ENCODE data around the gene NAPG. TPM values are rescaled to one million over a fixed set of nuclear protein-coding genes. Genes with fewer than 3 reads are reported as not detected.

The NAPG gene
- total and polyA plus RNA-seq, 10 of the 15 experiments (the other 5 are each of a cell fraction or from before 2014, with no cell fraction given), result 20.5 to 34.8 (median 24.0) TPM

DNA sequence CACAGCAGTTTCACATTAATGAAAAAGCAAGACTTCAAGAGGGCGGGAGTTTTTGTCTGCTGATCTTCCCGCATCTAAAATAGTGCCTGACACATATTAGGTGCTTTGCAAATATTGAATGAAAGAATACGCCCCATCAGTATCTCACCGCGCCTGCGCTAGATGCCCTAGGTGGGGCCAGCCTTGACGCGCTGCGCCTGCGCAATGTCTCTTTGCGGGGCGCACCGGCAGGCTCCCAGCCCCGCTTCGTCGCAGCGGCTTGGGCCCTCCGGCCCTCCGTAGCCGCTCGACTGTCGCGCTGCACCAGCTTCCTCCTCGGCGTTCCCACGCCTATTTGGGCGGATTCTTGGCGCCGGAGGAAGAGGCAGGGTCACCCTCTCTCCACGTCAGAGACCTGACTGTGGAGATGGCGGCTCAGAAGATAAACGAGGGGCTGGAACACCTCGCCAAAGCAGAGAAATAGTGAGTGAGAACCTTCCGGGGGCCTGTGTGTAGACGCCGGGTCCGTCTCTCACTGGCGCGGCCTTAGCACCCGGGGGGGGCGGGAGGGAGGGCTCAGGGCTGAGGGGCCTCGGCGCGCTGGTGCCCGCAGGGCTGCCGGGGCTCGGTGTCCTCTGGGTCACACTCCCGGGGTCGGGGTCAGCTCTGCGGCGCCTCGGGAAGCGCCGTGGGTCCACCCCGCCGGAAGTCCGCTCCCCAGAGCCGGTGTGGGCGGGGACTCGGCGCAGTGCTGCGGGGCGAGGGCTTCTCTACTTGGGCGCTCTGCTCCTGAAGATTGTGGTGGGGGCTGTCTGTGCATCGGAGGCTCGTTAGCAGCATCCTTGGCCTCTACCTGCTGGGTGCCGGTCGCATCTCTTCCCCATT is at the start of gene NAPG (continued):
- TF ChIP-seq RB1 (IDR thresholded peaks at IDR 0.05; ENCODE audit: borderline replicate concordance) (peak; percentile 83), CEBPB (IDR thresholded peaks at IDR 0.05; ENCODE audit: borderline replicate concordance in 1 of 2, low read depth in 2 of 2, low read length in 2 of 2) (no peak), ATF7 (IDR thresholded peaks at IDR 0.05; ENCODE audit: low read depth) (no peak), FOS (IDR thresholded peaks at IDR 0.05; ENCODE audit: borderline replicate concordance, extremely low read depth, insufficient read length) (no peak), JUND (IDR thresholded peaks at IDR 0.05; ENCODE audit: low read depth, low read length) (0 out of 2 replicates have a peak, but pooled peaks have one; percentile 16), EGR1 (IDR thresholded peaks at IDR 0.05; ENCODE audit: borderline replicate concordance in 1 of 2, low read depth in 2 of 2, low read length in 2 of 2) (no peak), ZNF24 (IDR thresholded peaks at IDR 0.05) (no peak), GATAD2B (conservative IDR thresholded peaks at IDR 0.05; ENCODE audit: low read depth) (0 out of 2 replicates have a peak, but pooled peaks have one; percentile 21), MTA3 (IDR thresholded peaks at IDR 0.05; ENCODE audit: borderline replicate concordance, low read length) (no peak), YBX1 (IDR thresholded peaks at IDR 0.05) (no peak), ZNF274 (IDR thresholded peaks at IDR 0.05; ENCODE audit: insufficient read depth, insufficient read length) (no peak), NKRF (conservative IDR thresholded peaks at IDR 0.05) (0 out of 2 replicates have a peak, but pooled peaks have one; percentile 16), RAD51 (IDR thresholded peaks at IDR 0.05) (no peak), KDM1A (IDR thresholded peaks at IDR 0.05; ENCODE audit: borderline replicate concordance) (no peak), MTA2 (IDR thresholded peaks at IDR 0.05; ENCODE audit: low read depth) (no peak), ZNF622 (IDR thresholded peaks at IDR 0.05) (no peak), YY1 (IDR thresholded peaks at IDR 0.05; ENCODE audit: low read depth, low read length) (peak; percentile 81), ZBED1 (IDR thresholded peaks at IDR 0.05; ENCODE audit: borderline replicate concordance) (no peak), IRF4 (IDR thresholded peaks at IDR 0.05; ENCODE audit: low read depth, low read length) (no peak), EED (IDR thresholded peaks at IDR 0.05; ENCODE audit: low read depth) (no peak), IRF5 (IDR thresholded peaks at IDR 0.05; ENCODE audit: borderline replicate concordance) (no peak), SUZ12 (IDR thresholded peaks at IDR 0.05; ENCODE audit: unreplicated experiment) (no peak), WRNIP1 (IDR thresholded peaks at IDR 0.05; ENCODE audit: borderline replicate concordance, low read depth, low read length) (no peak)
- TF ChIP-seq, protein P1, sequence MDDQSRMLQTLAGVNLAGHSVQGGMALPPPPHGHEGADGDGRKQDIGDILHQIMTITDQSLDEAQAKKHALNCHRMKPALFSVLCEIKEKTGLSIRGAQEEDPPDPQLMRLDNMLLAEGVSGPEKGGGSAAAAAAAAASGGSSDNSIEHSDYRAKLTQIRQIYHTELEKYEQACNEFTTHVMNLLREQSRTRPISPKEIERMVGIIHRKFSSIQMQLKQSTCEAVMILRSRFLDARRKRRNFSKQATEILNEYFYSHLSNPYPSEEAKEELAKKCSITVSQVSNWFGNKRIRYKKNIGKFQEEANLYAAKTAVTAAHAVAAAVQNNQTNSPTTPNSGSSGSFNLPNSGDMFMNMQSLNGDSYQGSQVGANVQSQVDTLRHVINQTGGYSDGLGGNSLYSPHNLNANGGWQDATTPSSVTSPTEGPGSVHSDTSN (IDR thresholded peaks at IDR 0.05; ENCODE audit: insufficient replicate concordance, low read depth, low read length), result no peak

Data from GM12878 (cell line).